H9 (cell line): Measurements from ENCODE around the gene NKAPD1. TPM values are rescaled to one million over a fixed set of nuclear protein-coding genes. Genes with fewer than 3 reads are reported as not detected.

Source experiments
- DNase-seq: peaks from one replicate; pipeline ENCODE4 v3.0.0-alpha.2; 2017
- H2AFZ ChIP-seq: one replicate; pipeline ENCODE4 v1.6.1; 2013; ENCODE audit warnings: mild to moderate bottlenecking, low read length, control low read depth, moderate library complexity
- H2AK5ac ChIP-seq: 2 replicates; pipeline ENCODE4 v1.6.1; 2013; ENCODE audit warnings: low read length, control low read depth, mixed read lengths; ENCODE audit not compliant: insufficient read length
- H2BK120ac ChIP-seq: one replicate; pipeline ENCODE4 v1.6.1; 2013; ENCODE audit warnings: low read depth, mild to moderate bottlenecking, low read length, control low read depth, inconsistent platforms; ENCODE audit not compliant: poor library complexity, severe bottlenecking
- H2BK12ac ChIP-seq: 2 replicates; pipeline ENCODE4 v1.6.1; 2013; ENCODE audit warnings: low read length, control low read depth, mixed read lengths, low read depth; ENCODE audit not compliant: insufficient read length
- H2BK15ac ChIP-seq: 2 replicates; pipeline ENCODE4 v1.6.1; 2013; ENCODE audit warnings: low read depth, low read length, control low read depth
- H2BK20ac ChIP-seq: one replicate; pipeline ENCODE4 v1.6.1; 2013; ENCODE audit warnings: low read depth, mild to moderate bottlenecking, low read length, control low read depth, inconsistent platforms; ENCODE audit not compliant: poor library complexity, severe bottlenecking
- H2BK5ac ChIP-seq: 2 replicates; pipeline ENCODE4 v1.6.1; 2013; ENCODE audit warnings: low read length, control low read depth, mixed read lengths; ENCODE audit not compliant: insufficient read length
- H3K14ac ChIP-seq: 2 replicates; pipeline ENCODE4 v1.6.1; 2013; ENCODE audit warnings: low read length, control low read depth; ENCODE audit not compliant: insufficient read depth
- H3K18ac ChIP-seq: 2 replicates; pipeline ENCODE4 v1.6.1; 2013; ENCODE audit warnings: low read depth, mild to moderate bottlenecking, mixed read lengths, low read length, control low read depth; ENCODE audit not compliant: insufficient read length
- H3K23ac ChIP-seq: 2 replicates; pipeline ENCODE4 v1.6.1; 2013; ENCODE audit warnings: low read length, control low read depth, mixed read lengths, low read depth; ENCODE audit not compliant: insufficient read length
- H3K23me2 ChIP-seq: 2 replicates; pipeline ENCODE4 v1.6.1; 2013; ENCODE audit warnings: low read depth, mild to moderate bottlenecking, mixed read lengths, low read length, control low read depth; ENCODE audit not compliant: insufficient read length, poor library complexity, severe bottlenecking
- H3K27ac ChIP-seq: 2 replicates; pipeline ENCODE4 v1.5.1; 2013; ENCODE audit warnings: low read length, control low read depth, mixed read lengths, low read depth; ENCODE audit not compliant: insufficient read length
- H3K27me3 ChIP-seq: 2 replicates; pipeline ENCODE4 v1.6.1; 2013; ENCODE audit warnings: low read length, control low read depth, inconsistent platforms; ENCODE audit not compliant: insufficient read depth
- H3K4ac ChIP-seq: 2 replicates; pipeline ENCODE4 v1.6.1; 2013; ENCODE audit warnings: low read depth, mild to moderate bottlenecking, control low read depth, inconsistent platforms, low read length, moderate library complexity
- H3K4me1 ChIP-seq: 2 replicates; pipeline ENCODE4 v1.6.1; 2013; ENCODE audit warnings: low read length, control low read depth, inconsistent platforms; ENCODE audit not compliant: insufficient read depth
- H3K4me2 ChIP-seq: 2 replicates; pipeline ENCODE4 v1.6.1; 2013; ENCODE audit warnings: low read length, control low read depth, mixed read lengths; ENCODE audit not compliant: insufficient read length, insufficient read depth
- H3K56ac ChIP-seq: 2 replicates; pipeline ENCODE4 v1.6.1; 2013; ENCODE audit warnings: low read depth, mild to moderate bottlenecking, mixed read lengths, low read length, control low read depth; ENCODE audit not compliant: insufficient read length
- H3K79me1 ChIP-seq: 2 replicates; pipeline ENCODE4 v1.6.1; 2013; ENCODE audit warnings: low read depth, mild to moderate bottlenecking, moderate library complexity, low read length, control low read depth, inconsistent platforms; ENCODE audit not compliant: insufficient read depth, poor library complexity, severe bottlenecking
- H3K79me2 ChIP-seq: 2 replicates; pipeline ENCODE4 v1.6.1; 2013; ENCODE audit warnings: low read length, control low read depth, inconsistent platforms; ENCODE audit not compliant: insufficient read depth
- H3K9ac ChIP-seq: 2 replicates; pipeline ENCODE4 v1.6.1; 2013; ENCODE audit warnings: low read length, control low read depth, mixed read lengths; ENCODE audit not compliant: insufficient read length; ENCODE audit errors: extremely low read depth
- H3K9me3 ChIP-seq: one replicate; pipeline ENCODE4 v1.6.1; 2013; ENCODE audit warnings: low read depth, low read length, inconsistent platforms; ENCODE audit not compliant: control insufficient read depth
- H3T11ph ChIP-seq: one replicate; pipeline ENCODE4 v1.6.1; 2013; ENCODE audit warnings: mild to moderate bottlenecking, low read length, control low read depth, inconsistent platforms
- H4K20me1 ChIP-seq: one replicate; pipeline ENCODE4 v1.6.1; 2013; ENCODE audit not compliant: control insufficient read depth, insufficient read length, insufficient read depth
- H4K5ac ChIP-seq: 2 replicates; pipeline ENCODE4 v1.6.1; 2013; ENCODE audit warnings: low read depth, mild to moderate bottlenecking, mixed read lengths, low read length, control low read depth; ENCODE audit not compliant: insufficient read length
- H4K8ac ChIP-seq: replicated peaks from 2 replicates; pipeline ENCODE4 v1.6.1; 2013; ENCODE audit warnings: low read length, control low read depth, mixed read lengths, low read depth; ENCODE audit not compliant: insufficient read length
- H4K91ac ChIP-seq: 2 replicates; pipeline ENCODE4 v1.6.1; 2013; ENCODE audit warnings: low read depth, mild to moderate bottlenecking, moderate library complexity, mixed read lengths, low read length, control low read depth; ENCODE audit not compliant: insufficient read length
- H3K27ac Mint-ChIP-seq, 3 experiments: 2 replicates in 2 of 3; 3 replicates in 1 of 3; pipeline ENCODE4 v1.8.0; 2020 to 2021; ENCODE audit warnings: mixed read lengths in 3 of 3, mild to moderate bottlenecking in 1 of 3, moderate library complexity in 1 of 3
- H3K27me3 Mint-ChIP-seq: 2 replicates; pipeline ENCODE4 v1.8.0; 2021; ENCODE audit warnings: low read depth, mild to moderate bottlenecking, moderate library complexity, mixed read lengths
- H3K36me3 Mint-ChIP-seq, 3 experiments: 2 replicates in 2 of 3; 3 replicates in 1 of 3; pipeline ENCODE4 v1.8.0; 2020 to 2021; ENCODE audit warnings: low read depth in 3 of 3, mixed read lengths in 3 of 3; ENCODE audit not compliant: insufficient read depth in 1 of 3
- H3K4me1 Mint-ChIP-seq, 2 experiments: 2 replicates each; pipeline ENCODE4 v1.8.0; 2020; ENCODE audit warnings: mixed read lengths in 2 of 2
- H3K4me3 Mint-ChIP-seq, 2 experiments: 2 replicates in 1 of 2; 3 replicates in 1 of 2; pipeline ENCODE4 v1.8.0; 2020 to 2021; ENCODE audit warnings: mild to moderate bottlenecking in 2 of 2, mixed read lengths in 2 of 2, moderate library complexity in 1 of 2
- H3K9me3 Mint-ChIP-seq, 2 experiments: 2 replicates in 1 of 2; 3 replicates in 1 of 2; pipeline ENCODE4 v1.8.0; 2020; ENCODE audit warnings: mild to moderate bottlenecking in 2 of 2, mixed read lengths in 2 of 2, moderate library complexity in 1 of 2
- CTCF ChIP-seq: fragments of 200-600 bp; sonication (generic); conservative IDR thresholded peaks from 3 replicates; pipeline ENCODE4 v1.8.0; 2021; ENCODE audit warnings: antibody characterized with exemption, mild to moderate bottlenecking
- WGBS: extraction: QIAGEN DNeasy Blood & Tissue Kit; methylation state at CpG from one replicate; pipeline ENCODE4 v1.1.7; 2013; ENCODE audit warnings: missing lambda C conversion rate, low lambda C conversion rate, mixed read lengths; ENCODE audit not compliant: insufficient read length; ENCODE audit errors: extremely low coverage; 5-methylcytosine and 5-hydroxymethylcytosine counted together
- total RNA-seq: library from RNA; stranded (reverse); gene quantifications from 2 replicates; pipeline ENCODE4 v1.2.1, GENCODE V29; 2021

Gene NKAPD1
- total RNA-seq, 1 experiment from 2014 or later, result 25.9 TPM

- Histone ChIP-seq H4K91ac (no peak overlapping the region), H2AFZ (no peak overlapping the region), H3K9ac (no peak overlapping the region), H4K20me1 (no peaks in the 10 kb centered on the region), H3K79me2 (no peaks in the 10 kb centered on the region), H3K4ac (no peak overlapping the region), H3K27me3 (no peaks in the 10 kb centered on the region), H3K27ac (no peak overlapping the region), H4K8ac (no peak overlapping the region), H3K18ac (no peak overlapping the region), H3K4me2 (no peak overlapping the region), H3K14ac (no peak overlapping the region), H2BK12ac (no peak overlapping the region), H2BK15ac (no peak overlapping the region), H3K9me3 (no peaks in the 10 kb centered on the region), H3T11ph (no peak overlapping the region), H2AK5ac (no peak overlapping the region), H2BK120ac (no peak overlapping the region), H3K4me1 (no peaks in the 10 kb centered on the region), H2BK5ac (no peak overlapping the region), H3K79me1 (peaks cover 2% of the 10 kb centered on the region), H2BK20ac (no peak overlapping the region), H3K23me2 (no peaks in the 10 kb centered on the region), H3K23ac (no peak overlapping the region), H4K5ac (no peak overlapping the region), H3K56ac (no peak overlapping the region)
- no CpG with 5 or more reads among the region's 3 CpGs for WGBS
- Mint-ChIP-seq H3K4me1 (no peaks in the 10 kb centered on the region), H3K27me3 (no peaks in the 10 kb centered on the region), H3K4me3 (no peak overlapping the region), H3K9me3 (no peaks in the 10 kb centered on the region), H3K27ac (no peak overlapping the region), H3K36me3 (peaks cover 36 to 77% (median 71%) of the 10 kb centered on the region in 3 experiments; a peak in 6 of 7 replicates)
- no peak for DNase-seq
- no peak for TF ChIP-seq CTCF
Observed at GRCh38 chr11:112033902-112034301, 40.2 kb upstream of the NKAPD1 start.
